NCI-H2107 treated with DMSO at 0.1 percent for 48 hours (cell line): Measurements from ENCODE around the gene VPS45.

Experiments used
- DNase-seq: peaks from one replicate; lab custom pipeline; 2025; ENCODE audit not compliant: unreplicated experiment; lab: John Stamatoyannopoulos, UW

VPS45 gene

GRCh38 chr1:150155413-150156071 lies 88.0 kb downstream of the VPS45 start:
- DNase-seq, result no peak

DNA sequence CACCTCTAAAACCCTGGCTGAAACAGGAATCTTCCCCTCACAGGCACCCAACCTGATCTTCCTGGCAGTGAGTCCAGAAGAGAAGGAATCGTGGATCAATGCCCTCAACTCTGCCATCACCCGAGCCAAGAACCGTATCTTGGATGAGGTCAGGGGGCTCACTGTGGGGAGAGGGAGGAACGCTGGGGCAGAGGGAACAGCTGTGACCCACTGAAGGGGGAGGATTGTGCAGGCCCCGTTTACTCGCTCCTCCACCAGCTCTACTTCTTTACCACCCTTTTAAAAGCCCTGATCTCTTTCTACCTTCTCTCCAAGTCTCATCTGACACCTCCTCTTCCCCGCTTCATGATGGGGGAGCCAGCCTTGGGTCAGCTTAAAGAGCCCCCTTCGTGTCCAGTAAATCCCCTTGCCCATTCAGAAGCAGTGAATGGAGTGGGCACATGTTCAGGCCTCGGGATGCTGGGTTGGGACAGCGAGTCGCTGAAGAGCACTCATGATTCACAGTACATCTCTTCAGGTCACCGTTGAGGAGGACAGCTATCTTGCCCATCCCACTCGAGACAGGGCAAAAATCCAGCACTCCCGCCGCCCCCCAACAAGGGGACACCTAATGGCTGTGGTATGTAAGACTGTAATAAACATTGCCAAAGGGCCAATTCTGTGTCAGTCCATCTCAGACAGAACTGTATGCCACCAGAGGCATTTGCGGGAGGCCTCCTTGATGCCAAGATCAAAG lies 89.5 kb downstream of the VPS45 start:
- DNase-seq, result no peak

DNA sequence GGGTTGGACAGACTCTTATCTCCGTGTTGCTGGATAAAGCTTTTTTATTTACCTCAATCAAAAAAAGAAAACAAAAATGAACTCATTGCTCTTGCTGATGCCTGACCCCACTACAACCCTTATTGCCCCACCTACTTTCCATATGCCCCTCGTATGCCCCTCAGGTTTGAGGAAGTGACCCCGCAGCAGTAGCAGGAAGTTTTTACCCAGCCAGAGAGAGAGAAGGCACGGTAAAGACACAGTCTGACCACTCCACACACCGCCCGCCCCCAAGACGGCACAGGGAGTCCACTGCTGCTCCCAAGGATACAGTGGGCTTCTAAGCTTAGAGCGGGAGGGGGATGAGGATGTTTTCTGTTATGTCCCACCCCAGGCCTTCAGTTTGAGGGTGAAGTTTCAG lies 92.0 kb downstream of the VPS45 start:
- DNase-seq, result no peak

DNA sequence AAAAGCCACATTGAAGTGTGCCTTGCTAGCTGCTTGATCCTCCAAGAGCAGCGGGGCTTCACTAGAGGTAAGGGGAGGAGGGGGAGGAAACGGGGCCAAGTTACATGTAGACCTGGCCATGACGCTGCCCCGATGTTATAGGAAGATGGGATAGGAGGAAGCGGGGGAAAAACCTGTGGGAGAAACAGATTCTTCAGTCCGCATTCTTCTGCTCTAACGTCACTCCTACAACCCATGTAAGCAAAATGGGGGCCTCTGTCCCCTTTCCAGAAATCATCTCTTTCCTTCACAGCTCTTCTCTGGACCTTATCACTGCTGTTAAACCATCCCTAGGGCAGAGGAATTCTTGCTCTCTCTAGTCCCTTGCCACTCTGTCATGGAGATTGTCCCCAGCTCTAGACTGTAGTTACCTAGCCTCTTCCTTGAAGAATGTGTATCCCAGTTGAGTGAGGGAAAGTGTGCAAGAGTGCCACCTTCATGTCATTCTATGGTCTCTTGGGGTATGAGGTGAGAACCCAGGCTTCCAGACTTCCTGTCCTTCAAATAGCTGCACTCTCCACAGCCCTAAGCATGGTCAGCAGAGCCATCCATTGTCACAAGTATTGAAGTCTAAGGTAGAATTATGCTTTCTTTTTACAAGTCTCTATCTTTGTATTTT lies 93.5 kb downstream of the VPS45 start:
- no peak for DNase-seq

GRCh38 chr1:150161747-150162581 lies 94.4 kb downstream of the VPS45 start:
- peak; percentile 35 for DNase-seq

DNA sequence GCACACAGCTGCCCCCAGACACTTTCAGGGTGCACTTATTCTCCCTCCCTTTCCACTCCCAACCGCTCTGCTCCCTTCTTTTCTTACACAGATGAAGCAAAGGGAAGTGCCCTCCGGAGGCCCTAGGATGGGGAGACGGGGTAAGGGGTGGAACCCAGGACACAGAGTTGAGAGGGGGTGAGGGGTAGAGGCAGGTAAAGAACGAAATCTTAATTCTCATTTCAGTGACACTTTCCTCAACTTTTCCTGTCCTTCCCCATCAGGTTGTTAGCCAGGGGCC lies 94.9 kb downstream of the VPS45 start:
- no peak for DNase-seq

DNA sequence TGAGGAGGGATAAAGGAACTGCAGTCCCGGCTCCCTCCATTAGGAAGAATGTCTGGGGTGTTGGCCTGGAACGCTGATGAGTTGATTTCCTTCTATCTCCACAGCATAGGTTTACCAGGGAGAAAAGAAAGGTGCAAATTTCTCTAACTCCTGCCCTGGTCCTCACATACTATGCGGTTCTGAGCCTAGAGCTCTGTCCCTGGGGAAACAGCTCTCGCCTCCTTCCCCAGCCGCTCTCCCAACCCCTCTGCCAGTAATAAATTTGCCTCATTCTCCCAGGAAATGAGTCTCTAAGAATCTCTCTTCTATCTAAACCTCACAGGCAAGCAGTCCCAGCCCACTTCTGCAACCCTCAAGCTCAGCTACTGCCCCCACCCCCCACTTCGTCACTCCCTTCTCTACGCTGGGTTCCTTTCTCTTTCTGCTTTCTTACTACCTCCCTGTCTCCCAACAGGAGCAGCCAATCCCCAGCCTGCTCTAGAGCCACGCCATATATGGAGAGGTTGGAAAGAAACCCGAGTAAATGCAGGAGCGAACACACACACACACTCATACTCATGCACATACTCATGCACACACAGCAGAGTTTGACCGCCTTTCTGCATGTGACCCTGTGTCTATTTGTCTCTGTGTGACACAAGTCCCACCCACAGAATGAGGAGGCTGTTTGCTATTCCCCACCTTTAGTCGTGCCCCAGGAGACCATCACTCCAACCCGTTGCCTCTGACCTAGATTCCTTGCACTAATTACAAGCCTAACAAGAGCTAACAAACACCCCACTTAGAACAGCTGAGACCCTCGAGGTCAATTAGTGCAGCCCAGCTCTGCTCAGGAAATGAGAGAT lies 95.5 kb downstream of the VPS45 start:
- DNase-seq, result peak; percentile 98

- DNase-seq, result no peak
Measured at GRCh38 chr1:150164224-150164623, 96.6 kb downstream of the VPS45 start.

DNA sequence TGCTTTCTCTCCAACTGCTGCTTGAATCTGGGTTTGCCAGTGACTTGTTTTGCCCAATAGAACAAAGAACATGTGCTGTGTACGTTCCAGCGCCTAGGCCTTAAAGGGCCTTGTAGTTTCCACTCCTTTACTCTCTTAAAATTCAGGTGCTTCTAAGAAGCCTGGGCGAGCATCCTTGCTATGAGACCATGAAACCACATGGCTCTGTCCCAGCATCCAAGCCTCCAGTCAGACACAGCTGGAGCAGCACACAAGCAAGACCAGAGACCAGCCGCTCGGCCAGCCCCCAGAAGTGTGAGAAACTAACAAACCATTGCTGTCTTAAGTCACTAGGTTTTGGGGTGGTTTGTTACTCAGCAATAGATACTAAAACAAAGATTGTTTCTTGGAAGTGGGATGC lies 97.2 kb downstream of the VPS45 start:
- no peak for DNase-seq

DNA sequence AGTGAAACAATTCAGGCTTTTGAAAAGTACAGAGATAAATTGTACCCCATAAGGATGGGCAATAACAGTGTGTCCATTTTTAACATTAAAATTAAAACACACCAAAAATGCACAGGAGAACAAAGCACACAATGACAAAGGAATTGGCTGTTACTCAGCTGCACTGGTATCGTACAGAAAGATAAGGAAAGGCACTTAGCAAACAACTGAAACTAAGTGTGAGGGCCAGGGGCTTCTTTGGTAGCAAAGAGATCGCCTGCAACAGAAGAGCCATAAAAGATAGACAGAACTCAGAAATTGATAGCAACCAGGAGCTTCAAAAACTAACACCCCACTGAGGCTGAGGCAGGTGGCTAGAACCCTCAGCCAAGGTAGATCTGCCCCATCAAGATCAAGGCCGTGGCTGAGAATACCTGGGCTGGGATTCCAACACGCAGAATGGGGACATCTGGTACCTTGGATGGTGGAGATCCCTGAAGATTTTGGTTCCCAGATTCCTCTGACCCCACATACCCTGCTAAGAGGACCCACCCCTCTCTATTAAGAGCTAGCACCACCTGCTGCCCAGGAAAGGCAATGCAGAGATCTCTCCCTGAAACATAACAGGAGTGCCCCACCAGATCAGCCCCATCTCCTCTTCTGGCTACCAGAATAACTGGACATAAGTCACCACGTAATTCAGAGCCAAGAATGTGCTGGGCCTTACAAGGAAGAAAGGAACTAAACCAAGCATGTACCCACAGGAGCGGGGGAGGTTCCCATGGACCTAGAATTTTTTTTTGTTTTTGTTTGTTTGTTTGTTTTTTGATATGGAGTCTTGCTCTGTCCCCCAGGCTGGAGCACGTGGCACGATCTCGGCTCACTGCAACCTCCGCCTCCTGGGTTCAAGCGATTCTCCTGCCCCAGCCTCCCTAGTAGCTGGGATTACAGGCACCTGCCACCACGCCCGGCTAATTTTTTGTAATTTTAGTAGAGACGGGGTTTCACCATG lies 98.3 kb downstream of the VPS45 start:
- peak; percentile 55 for DNase-seq

DNA sequence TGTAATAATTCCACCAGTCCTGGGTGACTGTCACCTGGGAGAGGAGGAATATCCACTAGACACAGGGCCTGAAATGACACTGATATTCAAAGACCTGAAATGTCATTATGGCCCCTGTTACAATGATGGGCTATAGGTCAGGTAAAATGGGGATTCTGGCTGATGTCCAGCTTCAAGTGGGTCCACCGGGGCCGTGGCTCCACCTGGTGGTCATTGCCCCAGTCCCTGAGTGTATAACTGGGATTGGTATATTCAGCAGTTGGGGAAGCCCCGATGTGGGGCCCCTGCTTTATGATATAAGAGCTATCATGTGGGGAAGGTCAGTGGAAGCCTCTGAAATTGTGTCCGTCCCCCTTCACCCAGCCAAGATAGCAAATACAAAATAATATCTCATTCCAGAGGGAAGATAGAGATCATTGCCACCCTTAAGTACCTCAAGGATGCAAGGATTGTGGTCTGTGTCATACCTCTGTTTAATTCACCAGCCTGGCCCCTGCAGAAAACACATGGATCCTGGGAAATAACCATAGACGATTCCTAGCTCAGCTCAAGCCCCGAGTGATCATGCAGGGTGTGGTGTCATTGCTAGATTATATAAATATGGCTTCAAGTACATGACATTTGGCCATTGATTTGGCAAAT lies 101.5 kb downstream of the VPS45 start:
- no peak for DNase-seq

DNA sequence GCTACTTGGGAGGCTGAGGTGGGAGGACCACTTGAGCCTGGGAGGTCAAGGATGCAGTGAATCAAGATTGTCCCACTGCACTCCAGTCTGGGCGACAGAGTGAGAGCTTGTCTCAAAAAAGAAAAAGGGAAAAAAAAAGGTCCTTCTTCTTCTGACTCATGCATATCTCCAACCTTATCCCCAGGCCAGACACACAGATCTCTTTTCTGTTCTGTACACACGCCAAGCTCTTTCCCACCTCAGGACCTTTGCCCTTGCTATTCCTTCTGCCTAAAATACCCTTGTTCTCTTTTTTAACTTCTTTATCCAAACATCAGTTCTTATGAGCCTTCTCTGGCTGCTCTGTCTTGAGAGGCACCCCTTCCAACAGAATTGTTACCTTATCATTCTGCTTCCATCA lies 104.2 kb downstream of the VPS45 start:
- DNase-seq, result no peak

- DNase-seq, result no peak
Measured at GRCh38 chr1:150173141-150173585, 105.6 kb downstream of the VPS45 start.

- DNase-seq, result no peak
Measured at GRCh38 chr1:150176593-150176992, 109.0 kb downstream of the VPS45 start.

DNA sequence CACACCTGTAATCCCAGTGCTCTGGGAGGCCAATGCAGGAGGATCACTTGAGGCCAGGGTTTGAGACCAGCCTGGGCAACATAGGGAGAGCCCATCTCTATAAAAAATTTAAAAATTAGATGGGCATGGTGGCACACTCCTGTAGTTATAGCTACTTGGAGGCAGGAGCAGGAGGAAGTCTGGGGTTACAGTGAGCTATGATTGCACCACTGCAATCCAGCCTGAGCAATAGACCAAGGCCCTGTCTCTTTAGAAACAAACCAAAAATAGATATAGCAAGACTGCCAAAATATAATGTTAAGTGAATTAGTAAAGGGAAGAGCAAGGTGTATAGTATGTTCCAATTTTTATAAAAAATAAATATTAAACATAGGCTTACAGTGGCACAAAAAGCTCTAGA lies 111.0 kb downstream of the VPS45 start:
- no peak for DNase-seq

DNA sequence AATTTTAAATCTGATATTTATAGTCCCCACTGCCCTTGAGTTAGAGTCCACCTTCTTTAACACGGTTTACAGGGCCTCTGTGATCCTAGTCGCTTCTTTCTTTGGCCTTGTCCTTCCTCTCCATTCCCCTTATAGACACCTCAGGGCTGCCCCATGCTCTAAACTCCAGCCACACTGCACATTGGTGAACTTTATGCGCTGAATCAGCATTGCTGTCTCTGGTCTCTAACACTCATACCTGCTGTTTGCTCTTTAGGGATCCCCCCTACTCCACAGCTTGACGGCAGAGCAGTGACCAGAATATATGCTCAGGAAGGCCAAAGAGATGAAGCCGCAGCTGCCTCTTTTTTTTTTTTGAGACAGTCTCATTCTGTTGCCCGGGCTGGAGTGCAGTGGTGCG lies 112.3 kb downstream of the VPS45 start:
- DNase-seq, result no peak

DNA sequence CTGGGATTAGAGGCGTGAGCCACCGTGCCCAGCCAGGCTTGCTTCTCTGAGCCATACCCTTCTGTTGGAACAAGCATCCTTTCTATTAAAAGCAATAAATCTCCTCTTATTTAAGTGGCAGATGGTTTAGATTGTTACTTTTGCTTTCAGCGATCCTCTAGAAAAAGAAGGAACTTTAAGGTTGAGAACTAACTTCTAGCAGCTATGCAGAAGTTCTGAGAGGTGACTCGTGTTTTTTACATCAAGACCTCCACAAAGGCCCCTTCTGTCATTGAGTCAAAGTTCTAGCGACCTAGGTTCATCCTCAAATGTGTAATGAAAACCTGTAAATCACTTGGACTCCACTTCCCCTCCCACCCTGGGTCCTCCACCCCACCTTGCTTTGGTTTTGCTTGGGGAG lies 112.9 kb downstream of the VPS45 start:
- no peak for DNase-seq

- no peak for DNase-seq
Measured at GRCh38 chr1:150182247-150182646, 114.7 kb downstream of the VPS45 start.

DNA sequence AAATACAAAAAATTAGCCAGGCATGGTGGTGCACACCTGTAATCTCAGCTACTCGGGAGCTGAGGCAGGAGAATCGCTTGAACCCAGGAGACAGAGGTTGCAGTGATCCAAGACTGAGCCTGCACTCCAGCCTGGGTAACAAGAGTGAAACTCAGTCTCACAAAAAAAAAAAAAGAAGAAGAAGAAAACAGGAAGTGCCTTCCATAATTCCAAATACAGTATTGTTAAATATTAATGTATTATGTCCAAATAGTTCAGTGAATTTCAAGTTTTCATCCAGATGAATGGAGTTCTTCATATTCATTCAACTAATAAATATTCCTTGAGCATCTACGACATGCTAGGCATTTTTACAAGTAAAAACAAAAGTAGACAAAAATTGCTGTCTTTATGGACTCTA lies 115.5 kb downstream of the VPS45 start:
- no peak for DNase-seq
